ENCODE data around the gene LSM12. TPM values are rescaled to one million over a fixed set of nuclear protein-coding genes. Genes with fewer than 3 reads are reported as not detected.

Gene LSM12
- total and polyA plus RNA-seq, 2 of the 8 experiments (the other 6 are each of a cell fraction or from before 2014, with no cell fraction given): 69.8 to 142 TPM

DNA sequence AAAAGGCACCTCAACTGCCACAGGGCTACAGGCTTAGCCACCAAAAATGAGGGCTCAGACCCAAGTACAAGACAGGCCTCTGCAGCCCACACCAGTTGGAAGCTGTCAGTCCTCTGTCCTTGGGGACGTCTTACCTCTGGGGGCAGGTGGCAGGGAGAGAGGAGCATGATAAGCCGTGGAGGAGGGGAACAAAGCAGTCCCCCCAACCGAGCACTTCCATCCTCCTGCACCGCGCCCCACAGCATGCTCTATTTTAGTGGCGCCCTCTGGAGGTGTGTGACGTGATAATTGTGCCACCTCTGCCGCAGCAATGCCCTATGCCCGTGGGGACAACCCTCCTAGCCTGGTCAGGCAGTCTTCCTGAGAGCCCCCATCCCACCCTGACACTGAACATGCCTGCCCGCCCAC lies 17.7 kb upstream of the LSM12 start (continued):
- TF ChIP-seq TBP (IDR thresholded peaks at IDR 0.05; ENCODE audit: low read depth, low read length) (no peak), SP2 (IDR thresholded peaks at IDR 0.05; ENCODE audit: low read length) (no peak)

All from H1 (cell line).